Measurements from ENCODE around the gene F8A1.
"Not testable (repeated sequence)": the region's sequence is repeated elsewhere in the genome, so short reads cannot be mapped to it uniquely, and the experiment has no call there.

- TF ChIP-seq, protein P1, sequence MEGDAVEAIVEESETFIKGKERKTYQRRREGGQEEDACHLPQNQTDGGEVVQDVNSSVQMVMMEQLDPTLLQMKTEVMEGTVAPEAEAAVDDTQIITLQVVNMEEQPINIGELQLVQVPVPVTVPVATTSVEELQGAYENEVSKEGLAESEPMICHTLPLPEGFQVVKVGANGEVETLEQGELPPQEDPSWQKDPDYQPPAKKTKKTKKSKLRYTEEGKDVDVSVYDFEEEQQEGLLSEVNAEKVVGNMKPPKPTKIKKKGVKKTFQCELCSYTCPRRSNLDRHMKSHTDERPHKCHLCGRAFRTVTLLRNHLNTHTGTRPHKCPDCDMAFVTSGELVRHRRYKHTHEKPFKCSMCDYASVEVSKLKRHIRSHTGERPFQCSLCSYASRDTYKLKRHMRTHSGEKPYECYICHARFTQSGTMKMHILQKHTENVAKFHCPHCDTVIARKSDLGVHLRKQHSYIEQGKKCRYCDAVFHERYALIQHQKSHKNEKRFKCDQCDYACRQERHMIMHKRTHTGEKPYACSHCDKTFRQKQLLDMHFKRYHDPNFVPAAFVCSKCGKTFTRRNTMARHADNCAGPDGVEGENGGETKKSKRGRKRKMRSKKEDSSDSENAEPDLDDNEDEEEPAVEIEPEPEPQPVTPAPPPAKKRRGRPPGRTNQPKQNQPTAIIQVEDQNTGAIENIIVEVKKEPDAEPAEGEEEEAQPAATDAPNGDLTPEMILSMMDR (IDR thresholded peaks at IDR 0.05): not testable (repeated sequence)
- not testable (repeated sequence) for TF ChIP-seq POLR2A, POLR2AphosphoS5 (IDR thresholded peaks at IDR 0.05)
Observed at GRCh38 chrX:154868522-154868921, 17.6 kb upstream of the F8A1 start.
